OCI-LY1 (cell line): ENCODE measurements around the gene ZNF440.

Source experiments
- CTCF ChIP-seq: fragments of 200-600 bp; sonication (generic), shearing (Covaris generic); IDR thresholded peaks from 2 replicates; pipeline ENCODE4 v1.5.1; 2017; ENCODE audit warnings: mild to moderate bottlenecking, antibody characterized with exemption, low read length, moderate library complexity, mixed read lengths
- EZH2 ChIP-seq: fragments of 200-600 bp; sonication (generic), shearing (Covaris generic); IDR thresholded peaks from 2 replicates; pipeline ENCODE4 v1.8.0; 2017; ENCODE audit warnings: borderline replicate concordance, mixed run types, mild to moderate bottlenecking, antibody characterized with exemption, low read length, moderate library complexity, mixed read lengths

GRCh38 chr19:11813703-11814028 is 407 bp upstream of the ZNF440 start:
- TF ChIP-seq CTCF = no peak
- TF ChIP-seq EZH2 = no peak
